ENCODE measurements around the gene NBDY. TPM values are rescaled to one million over a fixed set of nuclear protein-coding genes. Genes with fewer than 3 reads are reported as not detected.

The NBDY gene
- total and polyA plus RNA-seq, 2 of the 13 experiments (the other 11 are each of a cell fraction or from before 2014, with no cell fraction given) = 1.4 to 1.7 TPM

- intact Hi-C loops (cut with micrococcal nuclease; ENCODE audit: unreplicated experiment) (no loop called here), in situ Hi-C loops (cut with HindIII; ENCODE audit: extremely low pct_ligation_motif_present, low pct_unique_long_range_greater_than_20kb) (no loop called here)
- no TSS peak for BruUV-seq (replicated peaks)
- Histone ChIP-seq H3K4me2 (ENCODE audit: low read depth, low read length) (no peak overlapping the region), H3K27ac (ENCODE audit: extremely low read length, insufficient read depth, low read length) (no peak overlapping the region), H2AFZ (ENCODE audit: low read length) (no peak overlapping the region), H3K79me2 (ENCODE audit: insufficient read depth, low read length) (no peaks in the 10 kb centered on the region), H3K9me3 (ENCODE audit: low read length) (no peaks in the 10 kb centered on the region), H3K4me1 (ENCODE audit: insufficient read depth, low read length) (no peaks in the 10 kb centered on the region), H3K9ac (ENCODE audit: insufficient read depth, low read depth, low read length) (no peak overlapping the region), H3K27me3 (ENCODE audit: control insufficient read depth in 1 of 2, insufficient read depth in 2 of 2, low read length in 2 of 2) (no peaks in the 10 kb centered on the region), H4K20me1 (ENCODE audit: insufficient read depth, low read length) (no peaks in the 10 kb centered on the region), H3K4me3 (replicated peaks in 1 of 3; ENCODE audit: insufficient read depth in 1 of 3, low read depth in 2 of 3, low read length in 3 of 3) (no peak overlapping the region), H3K36me3 (replicated peaks in 1 of 2; ENCODE audit: control insufficient read depth in 1 of 2, insufficient read depth in 2 of 2, low read length in 2 of 2) (no peaks in the 10 kb centered on the region)
- ChIA-PET CTCF (ENCODE audit: low intra/inter-chr PET ratio, low total read pairs) (no interaction called here), POLR2A (no interaction called here)
- ATAC-seq = no peak
- 55% methylated on average over 6 of the region's 12 CpGs for WGBS (ENCODE audit: low lambda C conversion rate)
- TF ChIP-seq ZKSCAN1 (IDR thresholded peaks at IDR 0.05; ENCODE audit: low read length) (no peak), AFF4 (CRISPR knock-in tag; IDR thresholded peaks at IDR 0.05) (no peak), PCBP2 (optimal IDR thresholded peaks at IDR 0.05; ENCODE audit: low read depth, low read length, poor library complexity, severe bottlenecking) (no peak), NCOA1 (CRISPR knock-in tag; IDR thresholded peaks at IDR 0.05) (no peak), TRIM22 (IDR thresholded peaks at IDR 0.05) (no peak), HIVEP1 (CRISPR knock-in tag; IDR thresholded peaks at IDR 0.05) (no peak), ZBTB20 (CRISPR knock-in tag; IDR thresholded peaks at IDR 0.05; ENCODE audit: borderline replicate concordance, low read depth) (no peak), ZBTB21 (CRISPR knock-in tag; IDR thresholded peaks at IDR 0.05) (no peak)
- no peak for DNase-seq (ENCODE audit: low spot score)
- FAIRE-seq = no peak
Observed at GRCh38 chrX:56794404-56795230, 65.6 kb downstream of the NBDY start.
